Hepatocyte (in vitro differentiated cells): Measurements from ENCODE around the gene RCOR3.

Experiments used
- EZH2 ChIP-seq: fragments of 200-600 bp; sonication (generic); IDR thresholded peaks from 2 replicates; pipeline ENCODE4 v1.6.1; 2016; ENCODE audit warnings: antibody characterized with exemption, mild to moderate bottlenecking, borderline replicate concordance
- EZH2phosphoT487 ChIP-seq: fragments of 200-600 bp; sonication (generic); IDR thresholded peaks from one replicate; pipeline ENCODE4 v1.6.1; 2018; ENCODE audit warnings: antibody characterized with exemption, mild to moderate bottlenecking, low read depth, moderate library complexity; ENCODE audit not compliant: unreplicated experiment, severe bottlenecking
- TF ChIP-seq, protein P1 (sequence below): fragments of 200-600 bp; sonication (generic); IDR thresholded peaks from 2 replicates; pipeline ENCODE4 v1.5.1; 2016; ENCODE audit warnings: antibody characterized with exemption, mild to moderate bottlenecking; ENCODE audit not compliant: poor library complexity

DNA sequence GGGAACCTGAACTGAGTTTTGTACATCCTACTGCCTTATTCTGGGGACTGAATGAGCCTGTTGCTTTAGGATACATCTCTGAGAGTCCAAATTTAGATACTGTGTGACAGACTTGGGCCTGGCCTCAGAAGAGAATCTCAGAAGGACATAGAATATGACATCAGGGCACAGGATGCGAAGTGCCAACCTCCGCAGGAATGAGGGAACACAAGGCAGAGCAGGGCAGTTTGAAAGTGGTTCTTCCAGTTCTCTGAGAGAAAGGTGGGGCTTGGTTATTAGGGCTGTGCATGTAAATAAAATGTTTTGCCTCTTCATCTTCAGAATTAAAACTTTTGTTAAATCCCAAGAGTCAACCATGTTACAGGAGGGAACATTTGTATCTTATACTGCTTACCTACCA, 90.6 kb downstream of the RCOR3 start:
- TF ChIP-seq EZH2phosphoT487 (no peak), EZH2 (no peak)
- TF ChIP-seq, protein P1, sequence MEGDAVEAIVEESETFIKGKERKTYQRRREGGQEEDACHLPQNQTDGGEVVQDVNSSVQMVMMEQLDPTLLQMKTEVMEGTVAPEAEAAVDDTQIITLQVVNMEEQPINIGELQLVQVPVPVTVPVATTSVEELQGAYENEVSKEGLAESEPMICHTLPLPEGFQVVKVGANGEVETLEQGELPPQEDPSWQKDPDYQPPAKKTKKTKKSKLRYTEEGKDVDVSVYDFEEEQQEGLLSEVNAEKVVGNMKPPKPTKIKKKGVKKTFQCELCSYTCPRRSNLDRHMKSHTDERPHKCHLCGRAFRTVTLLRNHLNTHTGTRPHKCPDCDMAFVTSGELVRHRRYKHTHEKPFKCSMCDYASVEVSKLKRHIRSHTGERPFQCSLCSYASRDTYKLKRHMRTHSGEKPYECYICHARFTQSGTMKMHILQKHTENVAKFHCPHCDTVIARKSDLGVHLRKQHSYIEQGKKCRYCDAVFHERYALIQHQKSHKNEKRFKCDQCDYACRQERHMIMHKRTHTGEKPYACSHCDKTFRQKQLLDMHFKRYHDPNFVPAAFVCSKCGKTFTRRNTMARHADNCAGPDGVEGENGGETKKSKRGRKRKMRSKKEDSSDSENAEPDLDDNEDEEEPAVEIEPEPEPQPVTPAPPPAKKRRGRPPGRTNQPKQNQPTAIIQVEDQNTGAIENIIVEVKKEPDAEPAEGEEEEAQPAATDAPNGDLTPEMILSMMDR, result no peak
